Islet precursor cell (in vitro differentiated cells): Measurements from ENCODE around the gene PTPRO.

Experiments
- DNase-seq: peaks from one replicate; pipeline ENCODE4 v3.0.0-alpha.2; 2018

The PTPRO gene

DNA sequence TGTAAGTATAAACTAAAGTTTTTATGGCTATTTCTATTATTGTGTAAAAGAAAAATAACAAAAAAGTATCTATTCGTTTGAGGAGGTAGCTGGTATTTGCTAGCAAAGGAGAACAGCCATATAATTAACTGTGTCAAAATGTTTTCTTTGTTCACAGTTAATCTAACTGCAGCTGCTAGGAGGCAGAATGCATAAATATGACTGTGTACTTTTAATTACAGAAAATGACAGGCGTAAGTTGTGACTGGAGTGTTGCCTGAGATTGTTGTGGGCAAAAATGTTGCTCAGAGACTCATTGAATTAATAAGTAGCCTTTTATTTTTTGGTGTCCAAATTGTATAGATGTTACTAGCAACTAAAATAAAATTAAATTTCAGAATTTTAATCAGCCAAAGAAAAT, 33.5 kb downstream of the PTPRO start:
- no peak for DNase-seq

DNA sequence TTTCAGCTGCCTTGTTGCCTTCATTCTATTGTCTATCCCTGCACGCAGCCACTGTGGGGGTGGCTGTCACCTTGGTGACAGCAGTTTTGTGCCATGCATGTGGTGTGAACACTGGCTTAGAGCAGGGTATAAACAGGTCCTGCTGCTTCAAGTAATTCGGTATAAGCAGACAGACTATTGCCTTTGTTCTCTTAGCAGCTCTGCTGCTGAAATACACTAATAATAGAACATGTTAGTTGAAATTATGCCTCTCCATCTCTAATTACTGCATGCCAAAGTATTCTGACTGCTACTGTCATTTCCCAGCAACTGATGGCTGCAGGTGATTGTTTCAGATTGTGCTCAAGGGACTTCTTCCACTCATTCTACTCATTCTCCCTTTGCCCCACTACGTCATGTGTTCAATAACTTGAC, 34.6 kb downstream of the PTPRO start:
- no peak for DNase-seq

DNA sequence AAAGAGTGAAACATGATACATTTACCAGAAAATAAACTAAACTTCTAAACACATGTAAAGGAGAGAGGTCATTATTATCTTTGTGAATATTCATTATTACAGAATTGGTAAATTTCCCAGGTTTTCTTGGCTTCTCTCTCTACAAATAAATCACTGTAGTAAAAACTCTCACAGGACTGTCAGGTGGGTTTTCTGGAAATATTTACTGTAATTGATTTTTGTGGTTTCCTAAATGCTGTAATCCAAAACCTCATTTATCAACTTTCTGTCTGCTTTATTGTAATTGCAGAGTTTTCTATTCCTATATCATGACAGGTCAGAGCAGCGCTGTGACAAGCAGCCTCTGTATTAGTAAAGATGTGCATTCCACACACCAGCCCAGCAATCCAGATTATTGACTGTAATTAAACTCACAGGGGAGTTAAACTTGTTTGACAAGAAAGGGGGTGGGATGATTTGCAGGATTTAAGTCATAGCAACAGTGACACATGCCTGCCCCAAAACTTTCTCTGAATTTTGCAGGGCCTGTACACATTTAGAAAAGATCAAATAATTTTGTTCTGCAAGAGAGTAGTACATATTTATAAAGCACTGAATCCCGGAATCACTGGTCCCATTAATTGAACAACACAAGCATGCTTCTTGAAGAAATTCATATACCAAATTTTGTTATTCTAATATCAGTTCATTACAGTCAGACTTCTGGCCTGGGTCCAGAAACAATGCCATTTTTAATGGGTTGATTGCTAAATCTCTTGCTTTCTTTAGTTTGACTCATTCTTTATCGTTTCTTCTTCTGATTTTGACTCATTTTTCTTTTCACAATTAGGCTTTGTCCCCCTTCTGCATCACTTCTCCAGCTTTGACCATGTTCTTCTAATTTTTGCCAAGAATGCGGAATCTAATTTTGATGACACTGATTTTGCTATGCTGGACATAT, 42.2 kb downstream of the PTPRO start:
- DNase-seq = peak; percentile 69

DNA sequence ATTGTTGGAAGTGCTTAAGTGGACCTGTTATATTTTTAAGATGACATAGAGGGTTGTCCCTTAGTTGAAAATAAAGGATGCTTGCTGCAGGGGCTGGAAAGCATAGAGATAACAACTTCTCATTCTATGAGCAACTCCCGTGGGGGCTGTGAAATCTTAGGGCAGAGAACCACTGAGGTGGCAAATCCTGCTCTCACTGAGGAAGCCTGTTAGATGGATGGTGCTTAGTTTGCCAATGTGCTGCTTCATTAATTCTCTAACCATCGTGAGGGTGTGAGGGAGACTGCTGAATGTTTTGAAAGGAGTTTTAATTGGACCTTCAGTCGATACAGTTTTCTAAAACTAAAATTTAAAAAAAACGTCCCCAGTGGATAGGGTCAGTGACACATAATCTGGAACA, 46.5 kb downstream of the PTPRO start:
- no peak for DNase-seq

DNA sequence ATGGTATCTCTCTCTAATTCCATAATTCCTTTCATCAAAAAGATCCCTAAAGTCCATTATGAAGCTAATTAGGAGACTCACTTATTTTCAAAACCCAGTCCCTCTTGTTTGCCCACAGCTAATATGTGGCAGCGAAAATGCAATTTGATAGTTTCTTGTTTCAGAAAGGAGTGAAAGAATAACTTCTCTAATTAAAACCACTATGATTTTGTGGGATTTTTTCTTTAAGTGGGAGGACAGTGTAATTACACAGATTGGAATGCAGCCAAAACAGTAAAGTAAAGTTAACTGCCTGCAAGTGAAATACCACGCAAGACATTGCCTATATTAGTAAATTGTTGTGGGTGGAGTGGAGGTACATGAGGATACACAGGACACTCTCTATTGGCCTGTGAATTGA, 50.0 kb downstream of the PTPRO start:
- no peak for DNase-seq

DNA sequence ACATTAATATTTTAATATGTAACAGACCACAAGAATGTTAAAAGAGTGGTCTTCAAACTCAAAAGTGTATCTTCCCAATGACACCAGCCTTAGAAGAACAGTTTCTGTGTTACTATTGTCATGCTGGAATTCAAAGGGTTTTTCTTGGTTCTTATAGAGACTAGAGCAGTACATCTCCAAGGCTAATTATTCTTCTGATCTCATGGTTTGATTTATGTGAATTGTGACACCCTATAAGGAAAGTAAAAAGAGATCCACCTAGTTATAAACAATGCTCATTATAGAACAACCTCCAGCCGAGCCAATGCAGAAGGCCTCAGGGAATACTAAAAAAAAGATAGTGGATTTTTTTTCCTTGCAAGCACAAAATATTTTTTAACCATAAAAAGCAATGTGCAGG, 65.5 kb downstream of the PTPRO start:
- DNase-seq = no peak

DNA sequence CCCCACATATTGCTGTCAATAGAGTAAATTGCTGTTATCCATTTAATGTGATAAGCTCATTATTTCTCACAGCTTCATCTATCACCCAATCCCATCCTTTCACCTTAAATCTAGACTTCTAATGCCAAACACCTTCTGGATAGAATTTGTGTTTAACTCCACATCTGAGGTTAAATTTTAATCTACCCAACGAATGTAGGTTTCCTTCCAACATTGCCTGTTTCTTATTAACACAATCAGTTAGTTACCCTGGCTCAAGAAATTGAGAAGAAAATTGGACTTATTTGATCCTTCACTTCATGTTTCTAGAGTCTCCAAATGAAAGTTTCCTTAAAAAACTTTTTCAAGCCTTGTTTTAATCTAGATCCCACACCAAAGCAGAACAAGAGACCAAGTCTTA, 67.3 kb downstream of the PTPRO start:
- DNase-seq = no peak

DNA sequence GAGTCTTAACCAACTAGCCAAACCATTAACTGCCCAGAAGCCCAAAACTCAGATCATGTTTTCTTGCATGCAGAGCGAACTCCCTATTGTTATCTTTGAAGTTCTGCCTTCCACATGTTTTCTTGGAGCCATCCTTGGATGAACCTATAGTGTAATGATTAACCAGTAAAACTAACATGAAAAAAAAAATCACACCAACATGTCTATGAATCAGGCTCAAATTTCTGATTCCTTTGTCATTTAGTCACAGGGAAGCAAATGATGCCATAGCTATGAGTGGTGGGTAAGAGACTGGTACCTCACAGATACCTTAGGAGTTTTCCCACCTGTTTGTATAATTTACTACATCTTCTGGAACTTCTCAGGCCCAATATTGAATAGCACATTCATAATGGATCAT, 70.7 kb downstream of the PTPRO start:
- DNase-seq = no peak

DNA sequence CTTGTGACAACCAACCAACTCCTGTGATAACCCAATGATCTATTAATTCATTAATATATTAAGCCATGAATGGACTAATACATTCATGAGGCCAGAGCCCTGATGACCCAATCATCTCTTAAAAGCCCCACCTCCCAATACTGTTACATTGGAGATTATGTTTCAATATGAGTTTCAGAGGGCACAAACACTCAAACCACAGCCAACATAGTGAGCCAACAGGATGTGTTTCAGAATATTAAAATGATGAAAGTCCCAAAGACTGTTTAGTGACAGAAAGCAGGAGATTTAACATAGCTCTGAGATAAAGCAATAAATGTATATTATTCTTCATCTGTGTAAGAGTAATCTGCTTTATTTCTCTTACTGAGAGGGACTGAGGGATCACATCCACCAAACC, 71.7 kb downstream of the PTPRO start:
- no peak for DNase-seq

DNA sequence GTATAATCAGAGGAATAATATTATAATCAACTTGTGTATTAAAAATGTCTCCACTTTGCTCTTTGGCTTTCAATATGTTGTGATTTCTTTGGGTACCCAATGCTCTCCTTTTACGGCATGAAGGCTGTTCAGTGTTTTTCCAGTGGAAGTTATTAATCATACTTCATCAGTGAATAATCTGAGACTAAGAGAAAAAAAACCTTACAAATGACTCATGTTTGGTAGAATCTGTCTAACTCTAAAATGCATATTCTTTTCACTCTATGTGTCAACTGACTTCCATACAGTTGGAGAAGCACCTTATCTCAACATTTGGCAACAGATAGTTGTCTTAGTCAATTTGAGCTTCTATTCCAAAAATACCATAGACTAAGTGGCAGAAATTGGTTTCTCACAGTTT, 82.2 kb downstream of the PTPRO start:
- DNase-seq = no peak

DNA sequence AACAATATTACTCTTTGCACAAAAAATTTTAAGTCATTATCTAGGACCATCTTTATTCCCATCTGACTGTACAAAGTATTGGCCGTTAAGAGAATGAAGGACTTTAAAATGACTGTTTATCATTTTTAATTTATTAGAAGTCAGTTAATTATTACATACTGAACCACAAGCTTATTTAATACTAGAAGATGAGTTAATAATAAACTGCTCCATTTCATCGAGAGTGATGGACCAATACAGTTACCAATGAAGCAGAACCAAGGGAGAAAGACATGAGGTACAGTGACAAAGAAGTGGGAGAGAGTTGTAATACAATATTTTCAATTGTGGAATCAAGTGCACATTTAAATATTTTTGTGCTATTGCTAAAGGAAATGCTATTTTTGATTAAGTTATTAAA, 83.3 kb downstream of the PTPRO start:
- DNase-seq = no peak

DNA sequence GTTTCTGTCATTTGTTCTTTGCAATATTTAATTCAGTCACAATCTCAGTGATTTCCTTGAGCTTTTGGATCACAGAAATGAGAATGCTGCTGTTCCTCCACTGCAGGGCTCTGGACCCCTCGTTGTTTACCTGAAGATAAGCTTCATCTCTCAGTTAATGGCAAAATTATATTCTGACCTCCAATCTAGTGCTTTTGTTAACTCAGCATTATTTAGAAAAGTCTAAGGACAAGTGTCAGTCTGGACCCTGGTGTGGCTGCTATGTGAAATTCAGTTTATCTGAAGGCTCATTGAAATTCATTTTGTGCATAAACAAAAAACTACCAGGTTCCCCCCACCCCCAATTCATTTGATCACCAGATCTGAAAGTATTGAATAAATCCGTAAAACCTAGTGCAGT, 84.7 kb downstream of the PTPRO start:
- DNase-seq = no peak

DNA sequence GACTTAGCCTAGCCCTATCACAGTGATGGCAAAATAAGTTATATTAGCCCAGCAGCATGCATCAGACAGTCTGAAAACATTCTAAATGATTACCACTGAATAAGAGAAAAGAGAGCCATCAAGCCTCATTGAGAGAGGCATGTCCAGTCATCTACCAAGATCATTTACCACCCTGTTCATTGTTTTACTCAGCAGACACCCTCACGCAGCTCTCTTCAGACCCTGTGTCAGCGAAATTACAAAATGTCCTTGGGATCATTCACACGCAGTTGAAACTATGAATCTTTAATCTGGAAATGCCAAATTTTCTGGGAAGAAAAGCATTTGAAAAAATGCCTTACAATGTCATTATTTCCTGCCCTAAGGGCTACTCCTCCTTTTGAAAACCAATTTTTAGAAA, 89.5 kb downstream of the PTPRO start:
- DNase-seq = no peak

DNA sequence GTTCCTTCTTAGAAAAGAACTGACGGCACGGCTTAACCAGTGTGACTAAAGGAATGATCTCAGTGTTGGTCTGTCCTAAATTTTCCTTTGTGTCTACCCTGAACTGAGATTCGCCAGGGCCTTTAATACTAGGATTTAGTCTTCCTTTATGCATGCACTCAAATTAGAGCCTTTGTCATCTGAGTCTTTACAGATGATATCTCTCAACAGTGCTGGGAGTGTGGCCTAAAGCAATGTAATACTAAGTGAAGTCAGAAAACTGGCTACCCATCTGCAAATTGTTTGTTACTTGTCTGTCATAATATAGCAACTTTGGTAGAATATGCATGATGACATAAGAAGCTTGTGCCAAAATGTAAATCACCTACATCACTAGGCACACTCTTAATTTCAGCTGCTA, 95.4 kb downstream of the PTPRO start:
- DNase-seq = no peak

DNA sequence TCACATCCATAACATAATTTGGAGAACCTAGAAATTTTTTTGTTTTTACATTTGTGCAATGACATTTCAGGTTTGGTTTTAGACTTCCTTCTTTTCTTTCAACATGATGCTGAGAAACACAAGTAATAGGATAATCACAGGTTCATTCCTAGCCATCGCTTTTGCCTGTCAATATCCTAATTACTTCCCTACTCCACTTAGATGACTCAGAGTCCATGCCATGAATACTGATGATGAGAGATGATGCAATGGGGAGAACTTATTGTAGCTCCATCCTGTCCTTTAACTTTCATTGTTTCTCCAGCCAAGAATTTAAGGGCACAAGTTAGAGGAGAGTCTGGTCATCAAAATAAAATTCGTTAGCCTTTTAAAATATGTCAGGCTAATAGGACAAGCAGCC, 101.3 kb downstream of the PTPRO start:
- no peak for DNase-seq

DNA sequence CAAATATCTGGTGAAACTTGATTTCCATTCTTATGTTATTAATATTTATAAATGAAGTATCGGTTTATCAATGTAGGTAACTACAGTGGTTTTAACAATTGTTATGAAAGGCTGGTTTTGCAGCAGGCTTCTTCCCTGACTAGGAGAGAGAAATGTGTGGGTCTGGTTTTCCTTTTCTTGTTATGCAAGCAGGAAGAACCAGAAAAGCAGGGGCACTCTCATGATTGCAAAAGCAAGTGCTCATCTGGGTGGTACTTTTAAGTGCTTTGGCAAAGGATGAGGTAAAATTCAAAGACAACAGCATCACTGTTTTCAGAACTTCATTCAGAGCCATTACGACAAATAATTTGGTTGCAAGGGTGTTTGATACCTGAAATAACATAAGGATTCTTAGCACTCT, 105.6 kb downstream of the PTPRO start:
- peak; percentile 67 for DNase-seq

DNA sequence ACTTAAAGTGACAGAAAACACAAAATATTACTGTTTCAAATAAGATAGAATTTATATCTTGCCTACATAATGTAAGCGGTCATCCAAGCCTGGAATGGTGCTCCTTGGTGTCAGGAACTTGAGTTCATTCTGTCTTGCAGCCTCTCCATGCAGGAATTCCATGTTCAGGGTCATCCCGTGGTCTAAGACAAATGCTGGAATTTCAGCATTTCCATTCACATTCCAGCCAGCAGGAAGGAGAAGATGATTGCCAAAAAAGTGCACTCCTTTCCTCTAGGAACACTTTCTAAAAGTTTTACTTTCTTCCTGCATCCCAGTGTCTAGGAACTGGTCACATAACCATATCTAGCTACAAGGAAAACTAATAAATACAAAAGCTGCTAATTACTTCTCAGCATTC, 106.3 kb downstream of the PTPRO start:
- peak; percentile 61 for DNase-seq

DNA sequence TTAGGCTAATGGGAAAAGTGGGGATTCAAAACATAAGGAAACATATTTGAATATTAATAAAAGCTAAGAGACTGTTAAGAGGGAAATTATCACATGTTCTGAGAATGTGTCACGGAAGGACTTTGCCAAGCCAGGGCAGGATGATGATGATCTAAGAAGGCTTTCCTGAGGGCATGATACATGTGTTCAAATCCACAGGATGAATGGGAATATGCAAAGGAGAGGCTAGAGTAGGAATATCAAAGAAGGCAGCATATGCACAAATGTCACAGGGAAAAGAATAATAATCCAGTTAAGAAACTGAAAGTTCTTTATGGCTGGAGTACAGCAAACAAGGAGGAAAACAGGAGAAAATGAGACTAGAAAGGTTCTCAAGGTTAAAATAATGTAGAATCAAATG, 107.0 kb downstream of the PTPRO start:
- DNase-seq = no peak

DNA sequence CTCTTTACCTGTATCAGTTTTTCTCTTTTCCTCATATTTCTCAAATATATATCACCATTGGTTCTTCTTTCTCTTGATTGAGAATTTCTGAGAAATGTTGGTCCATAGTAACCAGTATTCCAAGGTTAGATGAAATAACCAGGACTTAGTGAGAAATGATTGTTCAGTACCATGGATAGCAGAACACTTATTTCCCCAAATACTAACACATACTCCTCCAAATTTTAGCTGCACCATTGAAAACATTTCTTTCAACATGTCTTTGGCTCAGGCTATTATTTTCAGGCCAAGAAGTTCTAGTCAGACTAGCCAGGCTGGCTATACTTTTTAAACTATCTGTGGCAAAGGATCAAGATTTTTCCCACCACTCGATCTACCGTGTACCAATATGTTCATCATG, 113.3 kb downstream of the PTPRO start:
- no peak for DNase-seq

DNA sequence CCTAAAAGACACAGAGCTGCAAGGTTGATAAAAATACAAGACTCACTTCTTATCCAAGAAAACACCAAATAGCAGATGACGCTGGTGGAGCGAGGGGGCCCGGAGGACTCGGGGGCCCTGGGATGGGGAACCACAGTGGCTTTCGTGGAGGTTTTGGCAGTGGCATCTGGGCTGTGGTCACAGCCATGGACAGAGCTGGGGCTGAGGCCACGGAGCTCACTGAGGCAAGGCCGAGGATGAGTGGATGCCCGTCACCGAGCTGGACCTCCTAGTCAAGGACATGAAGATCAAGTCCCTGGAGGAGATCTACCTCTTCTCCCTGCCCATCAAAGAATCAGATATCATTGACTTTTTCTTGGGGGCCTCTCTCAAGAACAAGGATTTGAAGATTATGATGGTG, 117.2 kb downstream of the PTPRO start:
- no peak for DNase-seq

DNA sequence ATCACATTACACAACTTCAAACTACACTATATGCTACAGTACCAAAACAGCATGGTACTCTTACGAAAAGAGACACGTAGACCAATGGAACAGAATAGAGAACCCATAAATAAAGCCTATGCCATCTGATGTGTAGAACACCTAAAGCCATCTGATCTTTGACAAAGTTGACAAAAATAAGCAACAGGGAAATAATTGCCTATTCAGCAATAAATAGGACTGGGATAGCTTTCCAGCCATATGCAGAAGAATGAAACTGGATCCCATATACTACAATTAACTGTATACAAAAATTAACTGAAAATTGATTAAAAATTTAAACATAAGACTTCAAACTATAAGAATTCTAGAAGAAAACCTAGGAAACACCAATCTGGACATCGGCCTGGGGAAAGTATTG, 120.7 kb downstream of the PTPRO start:
- no peak for DNase-seq

DNA sequence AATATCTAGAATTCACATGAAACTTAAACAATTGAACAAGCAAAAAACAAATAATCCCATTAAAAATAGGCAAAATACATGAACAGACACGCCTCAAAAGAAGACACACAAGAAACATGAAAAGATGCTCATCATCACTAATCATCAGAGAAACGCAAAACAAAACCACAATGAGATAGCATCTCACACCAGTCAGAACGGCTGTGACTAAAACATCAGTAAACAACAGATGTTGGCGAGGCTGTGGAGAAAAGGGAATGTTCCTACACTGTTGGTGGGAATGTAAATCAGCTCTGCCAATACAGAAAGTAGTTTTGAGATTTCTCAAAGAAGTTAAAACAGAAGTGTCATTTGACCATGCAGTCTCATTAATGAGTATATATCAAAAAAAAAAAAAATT, 121.3 kb downstream of the PTPRO start:
- no peak for DNase-seq

DNA sequence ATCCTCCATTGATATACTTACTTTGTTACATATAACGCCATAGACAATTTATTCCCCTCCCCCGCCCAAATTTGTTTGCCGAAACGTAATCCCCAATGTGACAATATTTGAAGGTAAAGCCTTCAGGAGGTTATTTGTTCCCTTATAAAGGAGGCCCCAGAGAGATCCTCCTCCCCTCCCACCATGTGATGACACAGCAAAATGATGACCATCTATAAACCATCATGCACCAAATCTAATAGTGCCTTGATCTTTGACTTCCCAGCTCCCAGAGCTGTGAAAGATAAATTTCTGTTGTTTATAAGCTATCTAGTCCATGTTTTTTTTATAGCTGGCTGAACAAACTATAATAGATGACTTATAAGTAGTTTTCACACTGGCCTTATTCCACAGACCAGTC, 122.2 kb downstream of the PTPRO start:
- no peak for DNase-seq

DNA sequence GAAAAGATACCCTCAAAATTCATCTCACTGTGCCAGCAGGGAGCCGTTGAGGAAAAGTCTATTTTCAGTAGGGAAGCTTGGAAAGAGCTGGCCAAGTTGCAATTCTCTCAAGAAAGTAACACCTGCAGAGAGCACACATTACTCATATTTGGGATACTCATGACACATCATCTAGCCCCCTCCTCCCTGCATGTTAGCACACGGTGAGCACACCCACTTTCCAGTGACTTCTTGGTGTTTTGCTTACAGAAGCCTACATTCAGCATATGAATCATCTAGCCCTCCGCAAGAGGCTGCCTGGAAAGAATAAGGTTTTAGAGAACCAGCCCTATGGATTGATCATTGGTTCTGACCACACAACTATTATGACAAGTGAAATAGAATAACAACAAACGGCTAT, 124.5 kb downstream of the PTPRO start:
- DNase-seq = no peak

DNA sequence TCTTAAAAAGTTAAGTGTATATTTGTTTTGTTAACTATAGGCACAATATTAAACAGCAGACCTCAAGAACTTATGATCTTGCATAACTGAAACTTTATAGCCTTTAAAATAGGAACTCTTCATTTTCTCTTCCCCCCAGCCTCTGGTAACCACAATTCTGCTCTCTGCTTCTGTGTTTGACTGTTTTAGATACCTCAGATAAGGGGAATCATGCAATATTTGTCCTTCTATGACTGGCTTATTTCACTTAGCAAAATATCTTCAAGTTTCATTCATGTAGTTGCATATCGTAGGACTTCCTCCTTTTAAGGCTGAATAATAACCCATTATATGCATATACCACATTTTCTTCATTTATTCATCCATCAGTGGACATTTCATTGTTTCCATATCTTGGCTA, 131.3 kb downstream of the PTPRO start:
- no peak for DNase-seq
